Transverse colon (tissue), 4 donors: ENCODE results near the gene FBXL12. TPM values are rescaled to one million over a fixed set of nuclear protein-coding genes. Genes with fewer than 3 reads are reported as not detected.

Experiments
- DNase-seq: peaks from one replicate; pipeline ENCODE4 v3.0.0-alpha.2; 2019
- H3K27ac ChIP-seq, 4 donors: fragments of 200-600 bp; sonication (generic); 2 replicates each; pipeline ENCODE4 v1.5.1; 2016 to 2018; ENCODE audit warnings: inconsistent platforms in 4 of 4
- H3K27me3 ChIP-seq: fragments of 200-600 bp; sonication (generic); 2 replicates; pipeline ENCODE4 v1.5.1; 2017; ENCODE audit warnings: inconsistent platforms
- H3K36me3 ChIP-seq, 4 donors: fragments of 200-600 bp; sonication (generic); 2 replicates each; pipeline ENCODE4 v1.5.1; 2017 to 2019; ENCODE audit warnings: inconsistent platforms in 4 of 4
- H3K4me1 ChIP-seq, 4 donors: fragments of 200-600 bp; sonication (generic); 2 replicates each; pipeline ENCODE4 v1.5.1; 2017 to 2020; ENCODE audit warnings: inconsistent platforms in 4 of 4
- H3K4me3 ChIP-seq, 4 donors: fragments of 200-600 bp; sonication (generic); 1 replicate in 1 of 4; 2 replicates in 3 of 4; pipeline versions ENCODE4 v1.5.1 to v1.6.1; 2017 to 2019; ENCODE audit warnings: inconsistent platforms in 4 of 4
- H3K9me3 ChIP-seq, 2 donors: fragments of 200-600 bp; sonication (generic); 2 replicates each; pipeline ENCODE4 v1.5.1; 2017 to 2019; ENCODE audit warnings: inconsistent platforms in 2 of 2
- EP300 ChIP-seq: sonication (generic); formaldehyde crosslinking; IDR thresholded peaks from one replicate; pipeline ENCODE4 v1.6.1; 2017; ENCODE audit warnings: antibody characterized with exemption, low read depth
- POLR2A ChIP-seq: fragments of 450-650 bp; IDR thresholded peaks from one replicate; pipeline ENCODE4 v1.6.1; 2016; ENCODE audit warnings: antibody characterized with exemption, mild to moderate bottlenecking, moderate library complexity
- POLR2AphosphoS5 ChIP-seq, 3 donors: sonication (generic); formaldehyde crosslinking; IDR thresholded peaks; one replicate each; pipeline ENCODE4 v1.6.1; 2016; ENCODE audit warnings: antibody characterized with exemption in 3 of 3
- WGBS, 2 donors: methylation state at CpG; one replicate each; pipeline ENCODE4 v1.1.5; 2018; ENCODE audit warnings: low coverage in 1 of 2; 5-methylcytosine and 5-hydroxymethylcytosine counted together
- in situ Hi-C, 4 donors: fragments of 200-750 bp; cut with MboI; loops; one replicate each; pipeline versions ENCODE4 v1.15.0 to v1.15.1; 2017; ENCODE audit warnings: low sequenced_read_pairs in 3 of 4, low pct_ligation_motif_present in 1 of 4, low pct_unique_long_range_greater_than_20kb in 1 of 4
- intact Hi-C: fragments of 100-400 bp; cut with DNase I; formaldehyde crosslinking; loops from one replicate; pipeline ENCODE4 v1.15.1; 2023; ENCODE audit warnings: low total_unique reads
- total RNA-seq, 4 donors: library from RNA; depleted of rRNA; stranded (reverse); fragments of >200 nt; gene quantifications; one replicate each; pipeline ENCODE4 v1.1.0, GENCODE V29; 2016
- TF ChIP-seq, protein P1 (sequence below), 5 experiments: fragments of 200-600 bp in 3 of 5; fragments of 450-650 bp in 2 of 5; sonication (generic) in 3 of 5; IDR thresholded peaks; 1 replicate in 2 of 5; 2 replicates in 3 of 5; pipeline ENCODE4 v1.5.1; 2016 to 2017; ENCODE audit warnings: antibody characterized with exemption in 5 of 5, inconsistent platforms in 3 of 5, mild to moderate bottlenecking in 2 of 5, moderate library complexity in 1 of 5

FBXL12 gene
- total RNA-seq, 4 donors from 2014 or later: 32.9 to 184 (median 83.1) TPM

DNA sequence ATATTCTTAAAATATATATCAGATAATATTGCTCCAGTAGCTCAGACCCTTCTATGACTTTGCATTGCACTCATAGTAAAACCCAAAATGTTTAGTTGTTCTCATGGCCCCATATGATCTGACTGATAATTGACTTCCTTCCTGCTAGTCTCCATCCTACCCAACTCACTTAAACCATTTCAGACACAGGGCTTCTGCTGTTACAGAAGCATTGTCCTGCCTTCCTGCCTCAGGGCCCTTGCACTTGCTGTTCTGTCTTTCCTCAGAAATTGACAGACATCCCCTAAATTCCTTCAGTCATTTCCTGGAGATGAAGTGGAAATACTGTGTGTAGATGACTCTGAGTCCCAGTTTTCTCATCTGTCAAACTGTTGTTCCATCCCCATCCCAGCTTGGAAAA is 19.7 kb downstream of the FBXL12 start:
- no peak overlapping the region for H3K4me3 ChIP-seq
- in situ Hi-C loops (loop anchor here (5.0 to 25.0 kb wide), 5 partner anchors 172 to 662 kb away; partner anchors contain the start of genes ZNF559 (in 3 of the 4), ZNF699 (in 3 of the 4), OR7G3 (in 2 of the 4) and ZNF317 (in 2 of the 4)), intact Hi-C loops (loop anchor here (10.0 kb wide), 2 partner anchors 484 to 584 kb away; partner anchors contain the start of gene OR7D4)
- no peak for TF ChIP-seq POLR2A
- TF ChIP-seq POLR2AphosphoS5 (IDR thresholded peaks at IDR 0.05): no peak
- TF ChIP-seq, protein P1, sequence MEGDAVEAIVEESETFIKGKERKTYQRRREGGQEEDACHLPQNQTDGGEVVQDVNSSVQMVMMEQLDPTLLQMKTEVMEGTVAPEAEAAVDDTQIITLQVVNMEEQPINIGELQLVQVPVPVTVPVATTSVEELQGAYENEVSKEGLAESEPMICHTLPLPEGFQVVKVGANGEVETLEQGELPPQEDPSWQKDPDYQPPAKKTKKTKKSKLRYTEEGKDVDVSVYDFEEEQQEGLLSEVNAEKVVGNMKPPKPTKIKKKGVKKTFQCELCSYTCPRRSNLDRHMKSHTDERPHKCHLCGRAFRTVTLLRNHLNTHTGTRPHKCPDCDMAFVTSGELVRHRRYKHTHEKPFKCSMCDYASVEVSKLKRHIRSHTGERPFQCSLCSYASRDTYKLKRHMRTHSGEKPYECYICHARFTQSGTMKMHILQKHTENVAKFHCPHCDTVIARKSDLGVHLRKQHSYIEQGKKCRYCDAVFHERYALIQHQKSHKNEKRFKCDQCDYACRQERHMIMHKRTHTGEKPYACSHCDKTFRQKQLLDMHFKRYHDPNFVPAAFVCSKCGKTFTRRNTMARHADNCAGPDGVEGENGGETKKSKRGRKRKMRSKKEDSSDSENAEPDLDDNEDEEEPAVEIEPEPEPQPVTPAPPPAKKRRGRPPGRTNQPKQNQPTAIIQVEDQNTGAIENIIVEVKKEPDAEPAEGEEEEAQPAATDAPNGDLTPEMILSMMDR (IDR thresholded peaks at IDR 0.05): no peak
- no peak for TF ChIP-seq EP300
- H3K9me3 ChIP-seq: no peaks in the 10 kb centered on the region
- no peak overlapping the region for H3K27ac ChIP-seq
- no peaks in the 10 kb centered on the region for H3K27me3 ChIP-seq
- H3K36me3 ChIP-seq: no peaks in the 10 kb centered on the region
- no peak for DNase-seq
- peaks cover 0 to 4% (median 0%) of the 10 kb centered on the region in 4 donors for H3K4me1 ChIP-seq

DNA sequence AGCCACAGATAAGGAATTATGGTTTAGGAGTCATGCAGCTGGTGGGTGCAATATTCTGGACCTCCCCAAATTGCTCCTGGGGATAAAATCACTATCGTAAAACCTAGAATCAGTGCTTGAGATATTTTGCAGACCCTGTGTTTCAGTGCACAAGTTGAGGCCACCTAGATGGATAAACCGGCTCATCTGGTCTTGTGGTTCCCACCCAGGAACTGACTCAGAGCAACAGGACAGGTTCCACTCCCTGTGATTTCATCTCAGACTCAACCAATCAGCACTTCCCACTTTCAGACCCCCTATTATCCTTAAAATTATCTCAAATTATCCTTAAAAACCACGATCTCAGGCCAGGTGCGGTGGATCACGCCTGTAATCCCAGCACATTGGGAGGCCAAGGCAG is 21.0 kb downstream of the FBXL12 start:
- no peaks in the 10 kb centered on the region for H3K27me3 ChIP-seq
- no peaks in the 10 kb centered on the region for H3K9me3 ChIP-seq
- H3K27ac ChIP-seq: no peak overlapping the region
- in situ Hi-C loops: loop anchor here (5.0 to 25.0 kb wide), 5 partner anchors 171 to 661 kb away; partner anchors contain the start of genes ZNF559 (in 3 of the 4), ZNF699 (in 3 of the 4), OR7G3 (in 2 of the 4) and ZNF317 (in 2 of the 4)
- intact Hi-C loops: loop anchor here (10.0 kb wide), 2 partner anchors 483 to 583 kb away; partner anchors contain the start of gene OR7D4
- no peaks in the 10 kb centered on the region for H3K36me3 ChIP-seq
- peaks cover 0 to 5% (median 2%) of the 10 kb centered on the region in 4 donors for H3K4me1 ChIP-seq
- DNase-seq: no peak
- no peak overlapping the region for H3K4me3 ChIP-seq
- WGBS, 2 donors: 83% methylated on average over 5 of the region's 5 CpGs; no CpG with 5 or more reads in 1 of the 2 donors
- no peak for TF ChIP-seq POLR2A
- no peak for TF ChIP-seq POLR2AphosphoS5 (IDR thresholded peaks at IDR 0.05)
- TF ChIP-seq, protein P1 (IDR thresholded peaks at IDR 0.05): no peak
- no peak for TF ChIP-seq EP300

DNA sequence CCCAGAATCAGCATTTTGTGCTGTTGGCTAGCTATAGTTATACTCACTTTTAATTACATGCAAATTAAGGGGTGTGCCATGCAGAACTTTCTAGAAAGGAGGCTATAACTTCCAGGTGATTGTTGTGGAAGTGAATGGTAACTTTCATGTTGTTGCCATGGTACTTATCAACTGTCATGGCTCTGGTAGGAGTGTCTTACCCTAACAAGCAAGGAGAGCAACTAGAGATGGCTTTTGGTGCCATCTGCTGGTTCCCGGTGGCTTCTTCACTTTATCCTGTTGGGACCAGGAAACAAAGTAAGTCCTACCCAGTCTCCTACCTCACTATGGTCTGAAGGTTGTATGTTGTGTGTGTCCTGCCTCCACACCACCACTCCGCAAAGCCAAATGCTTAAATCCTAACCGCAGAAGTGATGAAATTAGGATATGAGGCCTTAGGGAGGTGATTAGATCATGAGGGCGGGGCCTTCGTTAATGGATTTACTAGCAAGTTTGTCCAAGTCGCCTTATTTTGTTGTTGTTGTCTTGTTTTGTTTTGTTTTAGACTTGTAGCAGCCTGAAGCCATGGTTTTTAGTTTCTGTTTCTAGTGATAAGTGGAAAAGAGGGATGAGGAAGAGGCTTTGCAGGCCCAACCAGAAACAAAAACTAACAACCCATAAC is 22.6 kb downstream of the FBXL12 start:
- Histone ChIP-seq H3K4me1 (peaks cover 0 to 10% (median 3%) of the 10 kb centered on the region in 4 donors), H3K27me3 (no peaks in the 10 kb centered on the region), H3K36me3 (no peaks in the 10 kb centered on the region), H3K27ac (peak overlapping the region in 3 of 4 donors; percentile 25 to 52 (median 38)), H3K9me3 (no peaks in the 10 kb centered on the region), H3K4me3 (no peak overlapping the region)
- peak; percentile 93 for DNase-seq
- in situ Hi-C loops (loop anchor here (5.0 to 25.0 kb wide), 5 partner anchors 169 to 659 kb away; partner anchors contain the start of genes ZNF559 (in 3 of the 4), ZNF699 (in 3 of the 4), OR7G3 (in 2 of the 4) and ZNF317 (in 2 of the 4)), intact Hi-C loops (loop anchor here (10.0 kb wide), 2 partner anchors 481 to 581 kb away; partner anchors contain the start of gene OR7D4)
- 46 to 100% methylated on average over 2 to 6 of the region's 6 CpGs for WGBS, 2 donors
- TF ChIP-seq POLR2AphosphoS5 (IDR thresholded peaks at IDR 0.05) (peak in 1 of 3 donors; percentile 28), POLR2A (no peak), EP300 (peak; percentile 17)
- TF ChIP-seq, protein P1 (IDR thresholded peaks at IDR 0.05): peak; percentile 70 to 86 (median 76)

DNA sequence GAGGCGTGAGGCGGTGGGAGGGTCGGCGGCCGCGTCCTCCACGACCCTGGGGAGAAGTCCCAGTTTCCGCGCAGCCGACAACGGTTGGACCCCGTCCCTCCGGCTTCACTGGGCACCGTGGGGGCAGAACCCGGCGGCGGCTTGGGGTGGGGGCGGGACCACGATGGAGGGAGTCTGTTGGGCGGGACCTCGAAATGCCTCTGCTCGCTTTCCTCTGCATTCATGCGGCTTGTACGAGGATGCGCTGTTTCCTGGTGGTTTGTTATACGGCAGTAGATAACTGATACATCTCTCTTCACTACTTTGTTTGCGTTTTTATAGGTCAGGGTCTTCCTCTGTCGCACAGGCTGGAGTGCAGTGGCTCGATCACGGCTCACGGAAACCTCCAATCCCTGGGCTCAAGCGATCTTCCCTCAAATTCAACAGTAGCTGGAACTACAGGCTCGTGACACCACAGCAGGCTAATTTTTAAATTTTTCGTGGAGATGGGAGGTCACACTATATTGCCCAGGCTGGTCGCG is 25.7 kb downstream of the FBXL12 start:
- H3K36me3 ChIP-seq: no peaks in the 10 kb centered on the region
- no peaks in the 10 kb centered on the region for H3K27me3 ChIP-seq
- no peaks in the 10 kb centered on the region for H3K9me3 ChIP-seq
- peak overlapping the region; percentile 25 to 73 (median 62) for H3K4me3 ChIP-seq
- peak overlapping the region; percentile 90 to 94 (median 92) for H3K27ac ChIP-seq
- DNase-seq: peak; percentile 66
- in situ Hi-C loops: loop anchor here (5.0 to 25.0 kb wide), 5 partner anchors 168 to 656 kb away; partner anchors contain the start of genes ZNF559 (in 3 of the 4), ZNF561 (in 3 of the 4), ZNF699 (in 3 of the 4) and OR7G3 (in 2 of the 4)
- TF ChIP-seq EP300: no peak
- TF ChIP-seq POLR2A: no peak
- TF ChIP-seq, protein P1 (IDR thresholded peaks at IDR 0.05): no peak
- 27 to 50% methylated on average over 8 to 35 of the region's 36 CpGs for WGBS, 2 donors
- H3K4me1 ChIP-seq: peaks cover 0 to 22% (median 11%) of the 10 kb centered on the region in 4 donors
- intact Hi-C loops: loop anchor here (10.0 kb wide), 2 partner anchors 478 to 578 kb away; partner anchors contain the start of gene OR7D4
